Measurements from ENCODE around the gene PDIA2.
"Not testable (repeated sequence)": the region's sequence is repeated elsewhere in the genome, so short reads cannot be mapped to it uniquely, and the experiment has no call there.

PDIA2 gene

DNA sequence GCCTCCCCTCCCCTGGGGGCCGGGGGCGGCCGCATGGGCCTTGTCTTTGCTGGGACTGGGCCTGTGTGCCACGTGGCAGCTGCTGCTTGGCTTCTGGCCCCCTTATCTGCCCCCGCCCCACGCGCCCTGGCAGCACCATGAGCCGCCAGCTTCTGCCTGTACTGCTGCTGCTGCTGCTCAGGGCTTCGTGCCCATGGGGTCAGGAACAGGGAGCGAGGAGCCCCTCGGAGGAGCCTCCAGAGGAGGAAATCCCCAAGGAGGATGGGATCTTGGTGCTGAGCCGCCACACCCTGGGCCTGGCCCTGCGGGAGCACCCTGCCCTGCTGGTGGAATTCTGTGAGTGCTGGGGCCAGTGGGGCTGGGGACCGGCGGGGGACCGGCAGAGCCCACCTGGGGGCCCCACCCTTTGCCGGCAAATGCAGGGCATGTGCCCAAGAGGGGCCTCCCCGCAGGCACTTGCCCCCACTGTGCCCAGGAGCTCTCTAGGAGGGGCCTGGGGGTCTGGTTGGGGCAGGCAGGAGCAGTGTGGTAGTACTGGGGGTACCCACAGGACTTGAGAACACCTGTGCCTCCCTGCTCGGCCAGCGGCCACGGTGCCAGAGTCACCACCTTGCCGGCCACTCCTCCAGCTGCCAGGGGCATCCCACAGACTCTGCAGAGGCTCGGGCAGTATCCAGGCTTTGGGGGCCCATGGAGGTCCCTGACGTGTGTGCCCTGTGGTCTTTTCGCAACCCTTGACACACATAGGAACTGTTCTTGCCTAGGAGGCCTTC is at the start of gene PDIA2:
Gene PDIA2 (plus strand): TSS at position 132 of the 773 bp plus-strand sequence. CDS start 6 bp downstream, at position 138.
- no peak for DNase-seq

GRCh38 chr16:234468-235305 is 48.3 kb upstream of the PDIA2 start, which contains the start of gene FAM234A:
TSS of gene FAM234A (plus strand) at chr16:234821. CDS start at chr16:254414, 19,593 bp downstream.
- peak; percentile 97 for DNase-seq

- no peak for DNase-seq
These were observed 43.1 kb upstream of the PDIA2 start for GRCh38 chr16:239948-240277.

DNA sequence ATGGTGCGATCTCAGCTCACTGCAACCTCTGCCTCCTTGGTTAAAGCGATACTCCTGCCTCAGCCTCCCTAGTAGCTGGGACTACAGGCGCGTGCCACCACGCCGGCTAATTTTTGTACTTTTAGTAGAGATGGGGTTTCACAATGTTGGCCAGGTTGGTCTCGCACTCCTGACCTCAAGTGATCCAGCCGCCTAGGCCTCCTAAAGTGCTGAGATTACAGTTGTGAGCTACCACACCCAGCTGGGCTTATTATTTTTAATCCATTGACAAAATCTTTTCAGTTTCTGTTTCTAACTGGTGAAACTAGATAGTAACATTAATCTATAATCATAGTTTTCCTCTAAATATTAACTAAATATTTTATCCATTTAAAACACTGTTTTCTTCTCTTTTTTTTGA is 42.4 kb upstream of the PDIA2 start:
- no peak for DNase-seq

DNA sequence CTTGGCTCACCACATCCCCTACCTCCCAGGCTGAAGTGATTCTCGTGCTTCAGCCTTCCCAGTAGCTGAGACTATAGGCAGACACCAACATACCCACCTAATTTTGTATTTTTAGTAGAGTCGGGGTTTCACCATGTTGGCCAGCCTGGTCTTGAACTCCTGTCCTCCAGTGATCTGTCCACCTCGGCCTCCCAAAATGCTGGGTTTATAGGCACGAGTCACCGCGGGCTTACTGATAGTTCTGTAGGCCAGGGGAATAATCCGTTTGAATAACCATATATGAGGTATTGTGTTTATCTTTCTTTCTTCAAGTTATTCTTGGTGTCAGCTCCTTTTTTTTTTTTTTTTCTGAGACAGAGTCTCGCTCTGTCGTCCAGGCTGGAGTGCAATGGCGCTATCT is 40.7 kb upstream of the PDIA2 start:
- DNase-seq = no peak

DNA sequence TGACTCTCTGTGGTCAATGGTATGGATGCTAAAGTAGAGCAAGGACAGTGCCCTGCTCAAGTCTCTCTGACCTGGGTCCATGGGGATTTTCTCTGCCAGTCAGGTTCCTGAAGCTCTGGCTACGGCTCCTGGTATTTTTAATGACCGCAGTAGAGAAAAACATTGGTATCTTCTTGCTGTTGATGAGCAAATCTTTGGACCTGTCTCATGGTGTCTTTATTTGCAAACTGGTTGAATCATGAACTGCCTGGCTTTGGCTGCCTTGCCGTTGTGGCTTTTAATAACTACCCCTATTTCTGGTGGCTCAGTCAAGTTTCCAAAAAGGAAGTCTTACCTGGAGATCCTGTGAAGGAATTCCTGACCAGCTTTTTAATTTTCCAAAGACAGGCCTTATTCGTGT is 39.6 kb upstream of the PDIA2 start:
- DNase-seq = no peak

DNA sequence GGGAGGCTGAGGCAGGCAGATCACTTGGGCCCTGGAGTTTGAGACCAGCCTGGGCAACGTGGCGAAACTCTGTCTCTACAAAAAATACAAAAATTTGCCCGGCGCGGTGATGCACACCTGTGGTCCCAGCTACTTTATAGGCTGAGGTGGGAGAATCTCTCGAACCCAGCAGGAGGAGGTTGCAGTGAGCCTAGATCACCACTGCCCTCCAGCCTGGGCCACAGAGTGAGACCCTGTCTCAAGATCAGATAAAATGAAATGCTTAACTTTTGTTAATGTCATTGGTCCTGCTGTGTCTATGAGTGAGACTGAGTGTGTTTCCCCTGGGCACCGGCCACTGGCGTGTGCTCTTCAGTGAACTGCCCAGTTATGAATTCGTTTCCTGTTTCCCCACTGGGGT is 37.9 kb upstream of the PDIA2 start:
- no peak for DNase-seq

- DNase-seq = no peak
These were observed 35.9 kb upstream of the PDIA2 start for GRCh38 chr16:247027-247426.

GRCh38 chr16:249431-249830 is 33.5 kb upstream of the PDIA2 start:
- DNase-seq = no peak

DNA sequence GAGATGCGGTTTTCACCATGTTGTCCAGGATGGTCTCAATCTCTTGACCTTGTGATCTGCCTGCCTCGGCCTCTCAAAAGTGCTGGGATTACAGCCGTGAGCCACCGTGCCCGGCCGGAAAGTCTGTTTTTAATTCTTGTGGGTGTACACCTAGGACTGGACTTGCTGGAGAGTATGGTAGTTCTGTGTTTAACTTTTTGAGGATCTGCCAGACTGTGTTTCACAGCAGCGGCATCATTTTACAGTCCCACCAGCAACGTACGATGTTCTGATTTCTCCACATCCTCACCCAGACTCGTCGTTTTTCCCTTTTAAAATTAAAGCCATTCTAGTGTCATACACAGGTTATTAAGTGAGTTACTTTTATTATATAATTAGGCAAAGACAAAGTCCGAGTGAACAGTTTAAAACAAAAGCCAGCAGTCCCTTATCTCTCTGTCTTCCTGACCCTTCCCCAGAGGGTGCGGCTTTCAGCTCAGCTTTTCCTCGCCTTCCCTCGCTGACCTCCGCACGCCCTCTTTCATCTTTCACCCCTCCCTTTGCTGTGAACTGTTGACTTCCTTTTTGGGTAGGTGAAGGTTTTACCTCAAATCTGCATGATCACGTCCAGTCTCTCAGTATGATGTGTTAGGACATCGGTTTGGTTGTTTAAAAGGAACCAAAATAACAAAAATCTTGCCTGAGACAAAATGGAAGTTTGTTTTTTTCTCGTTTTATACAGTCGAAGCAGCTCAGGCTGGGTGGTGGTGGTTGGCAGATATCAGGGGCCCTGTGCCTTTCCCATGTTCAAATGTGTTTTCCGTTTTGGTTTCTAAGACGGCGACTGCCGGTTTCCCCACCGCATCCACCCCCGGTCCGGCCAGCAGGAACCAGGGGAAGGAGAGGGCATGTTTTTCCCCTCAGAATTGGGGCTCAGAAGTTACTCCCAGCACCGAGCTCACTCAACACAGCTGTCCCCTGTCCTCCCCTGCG is 30.3 kb upstream of the PDIA2 start:
- peak; percentile 48 for DNase-seq

- peak; percentile 23 for DNase-seq
These were observed 29.1 kb upstream of the PDIA2 start for GRCh38 chr16:253833-254232.

DNA sequence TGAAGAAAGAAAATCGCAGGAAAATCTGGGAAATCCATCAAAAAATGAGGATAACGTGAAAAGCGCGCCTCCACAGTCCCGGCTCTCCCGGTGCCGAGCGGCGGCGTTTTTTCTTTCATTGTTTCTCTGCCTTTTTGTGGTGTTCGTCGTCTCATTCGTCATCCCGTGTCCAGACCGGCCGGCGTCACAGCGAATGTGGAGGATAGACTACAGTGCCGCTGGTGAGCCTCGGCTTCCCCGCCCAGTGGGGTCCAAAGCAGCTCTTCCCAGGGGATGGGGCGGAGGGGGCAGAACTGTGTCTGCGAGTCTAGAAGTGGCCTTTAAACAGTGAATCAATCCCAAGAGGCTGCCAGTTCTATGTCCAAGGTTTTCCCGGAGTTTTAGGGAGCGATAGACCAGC is 28.5 kb upstream of the PDIA2 start:
- no peak for DNase-seq

GRCh38 chr16:255183-255582 is 27.8 kb upstream of the PDIA2 start:
- DNase-seq = no peak

GRCh38 chr16:258091-258490 is 24.9 kb upstream of the PDIA2 start:
- not testable (repeated sequence) for DNase-seq

GRCh38 chr16:259226-259625 is 23.7 kb upstream of the PDIA2 start:
- no peak for DNase-seq

GRCh38 chr16:259814-260253 is 23.1 kb upstream of the PDIA2 start:
- DNase-seq = no peak

GRCh38 chr16:260326-260725 is 22.6 kb upstream of the PDIA2 start:
- DNase-seq = no peak

GRCh38 chr16:261031-261691 is 21.8 kb upstream of the PDIA2 start:
- no peak for DNase-seq

DNA sequence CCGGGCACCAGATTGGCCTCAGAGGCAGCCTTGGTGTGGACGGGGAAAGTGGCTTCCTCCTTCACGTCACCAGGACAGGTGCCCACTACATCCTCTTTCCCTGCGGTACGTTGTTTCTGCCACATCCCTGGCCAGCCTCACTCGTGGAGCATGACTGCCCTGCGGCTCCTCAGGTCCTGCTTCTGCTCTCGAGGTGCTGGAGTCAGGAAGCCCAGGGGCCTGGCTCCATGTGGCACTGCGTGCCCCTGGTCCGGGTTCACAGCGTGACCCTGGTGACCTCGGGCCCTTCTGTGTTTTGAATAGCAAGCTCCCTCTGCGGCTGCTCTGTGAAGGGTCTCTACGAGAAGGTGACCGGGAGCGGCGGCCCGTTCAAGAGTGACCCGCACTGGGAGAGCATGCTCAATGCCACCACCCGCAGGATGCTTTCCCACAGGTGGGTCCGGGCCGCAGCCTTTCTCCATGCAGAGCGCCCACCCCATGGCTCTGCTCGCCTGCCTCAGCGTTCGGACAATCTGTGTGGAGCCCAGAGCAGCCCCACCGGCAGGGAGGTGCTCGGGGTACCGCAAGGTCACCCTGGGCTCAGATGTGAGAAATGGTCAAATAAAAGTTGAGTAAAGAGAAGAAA is 20.7 kb upstream of the PDIA2 start:
- no peak for DNase-seq

DNA sequence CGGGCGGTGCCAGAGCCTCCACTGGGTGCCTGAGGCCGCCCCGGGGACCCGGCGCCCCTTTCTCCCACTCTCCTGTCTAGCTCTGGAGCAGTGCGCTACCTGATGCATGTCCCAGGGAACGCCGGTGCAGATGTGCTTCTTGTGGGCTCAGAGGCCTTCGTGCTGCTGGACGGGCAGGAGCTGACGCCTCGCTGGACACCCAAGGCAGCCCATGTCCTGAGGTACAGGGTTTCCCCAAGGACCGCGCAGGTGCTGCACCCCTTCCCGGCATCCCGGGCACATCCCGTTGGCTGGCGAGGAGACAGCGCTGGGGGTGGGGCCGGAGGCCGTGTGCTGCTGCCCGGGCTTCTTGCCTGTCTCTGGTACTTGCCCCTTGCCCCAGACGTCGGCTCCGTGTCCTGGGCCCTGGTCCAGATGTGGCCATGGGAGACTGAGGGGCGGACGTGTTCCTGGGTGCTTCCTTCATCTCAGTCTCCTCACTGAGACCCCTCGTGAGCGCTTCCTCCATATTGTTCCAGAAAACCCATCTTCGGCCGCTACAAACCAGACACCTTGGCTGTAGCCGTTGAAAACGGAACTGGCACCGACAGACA is 19.7 kb upstream of the PDIA2 start:
- no peak for DNase-seq

- DNase-seq = no peak
These were observed 19.0 kb upstream of the PDIA2 start for GRCh38 chr16:263944-264343.

Measured in stimulated activated CD4-positive, alpha-beta T cell treated with anti-CD3 and anti-CD28 coated beads, Interleukin-15, amount 100 ng/mL, for 24 hours (primary cell).